Gastroesophageal sphincter (tissue), 4 donors: Measurements from ENCODE around the gene NKD1. TPM values are rescaled to one million over a fixed set of nuclear protein-coding genes. Genes with fewer than 3 reads are reported as not detected.
"Not testable (repeated sequence)": the region's sequence is repeated elsewhere in the genome, so short reads cannot be mapped to it uniquely, and the experiment has no call there.

Experiments used
- ATAC-seq: fragments of 150-250 bp; one replicate; pipeline ENCODE4 v1.9.1; 2016; ENCODE audit warnings: mild to moderate bottlenecking, moderate library complexity
- H3K27ac ChIP-seq, 4 donors: fragments of 200-600 bp; sonication (generic) in 3 of 4; 1 replicate in 3 of 4; 2 replicates in 1 of 4; pipeline ENCODE4 v1.5.1; 2016 to 2019
- H3K27me3 ChIP-seq: fragments of 200-600 bp; sonication (generic); one replicate; pipeline ENCODE4 v1.5.1; 2019
- H3K36me3 ChIP-seq, 2 donors: fragments of 200-600 bp; sonication (generic); one replicate each; pipeline ENCODE4 v1.5.1; 2019; ENCODE audit warnings: control low read depth in 1 of 2
- H3K4me1 ChIP-seq, 3 donors: fragments of 200-600 bp; sonication (generic); 1 replicate in 2 of 3; 2 replicates in 1 of 3; pipeline ENCODE4 v1.5.1; 2016 to 2019; ENCODE audit warnings: control low read depth in 2 of 3
- H3K4me3 ChIP-seq, 2 donors: fragments of 200-600 bp; sonication (generic); one replicate each; pipeline ENCODE4 v1.5.1; 2019; ENCODE audit warnings: mild to moderate bottlenecking in 1 of 2, moderate library complexity in 1 of 2
- H3K9me3 ChIP-seq, 3 donors: fragments of 200-600 bp; sonication (generic); one replicate each; pipeline ENCODE4 v1.5.1; 2017 to 2019; ENCODE audit warnings: control low read depth in 2 of 3
- EP300 ChIP-seq: sonication (generic); formaldehyde crosslinking; IDR thresholded peaks from one replicate; pipeline ENCODE4 v1.6.1; 2017; ENCODE audit warnings: antibody characterized with exemption, mild to moderate bottlenecking
- POLR2A ChIP-seq, 2 donors: fragments of 450-650 bp; IDR thresholded peaks; one replicate each; pipeline ENCODE4 v1.6.1; 2017; ENCODE audit warnings: antibody characterized with exemption in 2 of 2, mild to moderate bottlenecking in 2 of 2, moderate library complexity in 1 of 2
- POLR2AphosphoS5 ChIP-seq: sonication (generic); formaldehyde crosslinking; IDR thresholded peaks from one replicate; pipeline ENCODE4 v1.6.1; 2017; ENCODE audit warnings: antibody characterized with exemption
- WGBS, 2 donors: methylation state at CpG; one replicate each; pipeline ENCODE4 v1.1.5; 2018; ENCODE audit warnings: low coverage in 1 of 2; 5-methylcytosine and 5-hydroxymethylcytosine counted together
- total RNA-seq, 4 donors: library from RNA; depleted of rRNA; stranded (reverse); fragments of >200 nt; gene quantifications; one replicate each; pipeline ENCODE4 v1.1.0, GENCODE V29; 2016
- TF ChIP-seq, protein P1 (sequence below), 4 experiments: fragments of 200-600 bp in 2 of 4; fragments of 450-650 bp in 2 of 4; sonication (generic) in 1 of 4; IDR thresholded peaks; one replicate each; pipeline ENCODE4 v1.5.1; 2017 to 2019; ENCODE audit warnings: antibody characterized with exemption in 4 of 4, mild to moderate bottlenecking in 2 of 4, moderate library complexity in 2 of 4

The NKD1 gene
- total RNA-seq, 4 donors from 2014 or later, result 27.7 to 69.2 (median 48.7) TPM

DNA sequence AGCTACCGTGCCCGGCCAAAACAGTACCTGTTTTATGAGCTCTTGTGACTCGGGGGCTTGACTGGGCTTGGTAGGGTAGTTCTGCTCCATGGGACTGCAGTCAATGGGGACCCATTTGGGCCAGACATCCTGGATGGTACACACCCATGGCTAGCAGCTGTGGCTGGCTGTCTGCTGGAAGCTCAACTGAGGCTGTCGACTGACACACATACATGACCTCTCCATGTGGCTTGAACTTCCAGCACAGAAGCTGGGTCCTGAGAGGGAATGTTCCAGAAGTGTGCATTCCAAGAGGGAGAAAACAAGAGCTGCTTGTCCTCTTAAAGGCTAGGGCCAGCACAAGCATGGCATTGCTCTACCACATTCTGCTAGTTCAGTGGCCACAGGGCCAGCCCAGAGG is 14.9 kb upstream of the NKD1 start:
- no peak for TF ChIP-seq POLR2AphosphoS5
- TF ChIP-seq, protein P1, sequence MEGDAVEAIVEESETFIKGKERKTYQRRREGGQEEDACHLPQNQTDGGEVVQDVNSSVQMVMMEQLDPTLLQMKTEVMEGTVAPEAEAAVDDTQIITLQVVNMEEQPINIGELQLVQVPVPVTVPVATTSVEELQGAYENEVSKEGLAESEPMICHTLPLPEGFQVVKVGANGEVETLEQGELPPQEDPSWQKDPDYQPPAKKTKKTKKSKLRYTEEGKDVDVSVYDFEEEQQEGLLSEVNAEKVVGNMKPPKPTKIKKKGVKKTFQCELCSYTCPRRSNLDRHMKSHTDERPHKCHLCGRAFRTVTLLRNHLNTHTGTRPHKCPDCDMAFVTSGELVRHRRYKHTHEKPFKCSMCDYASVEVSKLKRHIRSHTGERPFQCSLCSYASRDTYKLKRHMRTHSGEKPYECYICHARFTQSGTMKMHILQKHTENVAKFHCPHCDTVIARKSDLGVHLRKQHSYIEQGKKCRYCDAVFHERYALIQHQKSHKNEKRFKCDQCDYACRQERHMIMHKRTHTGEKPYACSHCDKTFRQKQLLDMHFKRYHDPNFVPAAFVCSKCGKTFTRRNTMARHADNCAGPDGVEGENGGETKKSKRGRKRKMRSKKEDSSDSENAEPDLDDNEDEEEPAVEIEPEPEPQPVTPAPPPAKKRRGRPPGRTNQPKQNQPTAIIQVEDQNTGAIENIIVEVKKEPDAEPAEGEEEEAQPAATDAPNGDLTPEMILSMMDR (IDR thresholded peaks at IDR 0.05), result no peak
- TF ChIP-seq POLR2A (IDR thresholded peaks at IDR 0.05), result no peak
- no peak for TF ChIP-seq EP300
- Histone ChIP-seq H3K4me3 (no peak overlapping the region), H3K27ac (no peak overlapping the region), H3K36me3 (no peaks in the 10 kb centered on the region), H3K9me3 (peaks cover 0 to 24% (median 0%) of the 10 kb centered on the region in 3 donors), H3K27me3 (no peaks in the 10 kb centered on the region), H3K4me1 (no peaks in the 10 kb centered on the region)
- 90% methylated on average over 2 of the region's 4 CpGs; no CpG with 5 or more reads in 1 of the 2 donors for WGBS, 2 donors
- no peak for ATAC-seq

DNA sequence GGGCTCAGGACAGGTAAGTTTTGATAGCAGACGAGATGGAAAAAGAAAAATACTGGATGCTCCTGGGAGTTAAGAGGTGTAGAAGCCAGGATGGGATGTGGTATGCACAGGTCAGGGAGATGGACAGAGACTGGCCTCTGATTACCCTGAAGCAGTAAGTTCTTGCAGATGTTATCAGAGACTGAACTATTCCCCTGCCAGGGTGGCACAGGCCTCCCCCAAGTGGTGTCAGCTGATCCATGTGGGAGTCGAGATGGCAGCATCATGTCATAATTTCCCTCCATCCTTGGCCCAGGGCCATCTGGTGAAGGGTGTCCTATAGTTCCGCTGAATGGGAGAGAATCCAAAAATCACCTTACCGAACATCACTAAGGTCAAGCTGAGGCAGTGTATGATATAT is 14.1 kb upstream of the NKD1 start:
- H3K27ac ChIP-seq, result no peak overlapping the region
- TF ChIP-seq EP300, result no peak
- TF ChIP-seq, protein P1 (IDR thresholded peaks at IDR 0.05), result no peak
- no peak for TF ChIP-seq POLR2AphosphoS5
- TF ChIP-seq POLR2A (IDR thresholded peaks at IDR 0.05), result no peak

DNA sequence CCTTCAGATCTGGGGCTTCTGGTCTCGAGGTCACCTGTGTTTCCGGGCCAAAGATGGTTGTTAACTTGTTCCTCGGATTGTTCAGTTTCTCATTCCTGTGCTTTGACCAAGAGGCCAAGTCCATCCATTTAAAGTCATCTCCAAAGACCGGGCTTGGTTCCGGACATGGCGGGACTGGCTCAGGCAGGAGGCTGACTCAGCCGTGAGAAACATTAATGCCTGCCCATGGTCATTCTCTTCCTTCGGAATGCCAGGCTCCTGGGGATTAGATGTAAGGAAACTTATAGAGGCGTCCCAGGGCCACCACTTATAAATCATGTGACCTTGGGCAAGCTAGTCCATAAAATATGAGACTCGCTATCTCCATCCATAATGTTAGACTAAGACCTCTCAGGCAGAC is 13.6 kb upstream of the NKD1 start:
- no peaks in the 10 kb centered on the region for H3K36me3 ChIP-seq
- H3K27ac ChIP-seq, result no peak overlapping the region
- TF ChIP-seq POLR2A (IDR thresholded peaks at IDR 0.05) (no peak), POLR2AphosphoS5 (no peak), EP300 (no peak)
- TF ChIP-seq, protein P1 (IDR thresholded peaks at IDR 0.05), result no peak
- peaks cover 0 to 11% (median 0%) of the 10 kb centered on the region in 3 donors for H3K9me3 ChIP-seq
- WGBS, 2 donors, result 94 to 95% methylated on average over 4 to 8 of the region's 10 CpGs
- H3K27me3 ChIP-seq, result no peaks in the 10 kb centered on the region
- ATAC-seq, result no peak
- H3K4me3 ChIP-seq, result no peak overlapping the region
- H3K4me1 ChIP-seq, result no peaks in the 10 kb centered on the region

More for the DNA sequence above, 14.1 kb upstream of the NKD1 start:
- peaks cover 0 to 16% (median 0%) of the 10 kb centered on the region in 3 donors for H3K9me3 ChIP-seq
- H3K36me3 ChIP-seq, result no peaks in the 10 kb centered on the region
- no peak for ATAC-seq
- H3K27me3 ChIP-seq, result no peaks in the 10 kb centered on the region
- no peaks in the 10 kb centered on the region for H3K4me1 ChIP-seq
- 83 to 92% methylated on average over 4 of the region's 4 CpGs for WGBS, 2 donors
- no peak overlapping the region for H3K4me3 ChIP-seq

DNA sequence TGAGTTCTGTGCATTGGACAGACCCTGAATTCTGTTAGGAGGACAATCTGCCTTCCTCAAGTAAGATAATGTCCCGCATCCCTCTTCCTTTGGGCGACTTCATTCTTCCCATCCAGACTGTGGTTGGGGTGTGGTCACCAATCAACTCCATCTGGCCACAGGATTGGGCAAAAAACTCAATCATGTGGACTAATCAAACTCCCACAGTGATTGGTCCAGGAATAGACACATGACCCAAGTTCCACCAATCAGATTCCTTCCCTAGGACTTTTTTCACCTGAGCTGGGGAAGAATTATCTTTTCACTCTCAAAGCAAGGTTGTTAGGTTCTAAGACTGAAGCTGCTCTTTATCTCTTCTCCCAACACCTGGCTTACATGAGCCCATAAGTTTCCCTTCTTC is 13.2 kb upstream of the NKD1 start:
- 100% methylated on average over 2 of the region's 2 CpGs for WGBS, 2 donors
- H3K4me1 ChIP-seq, result no peaks in the 10 kb centered on the region
- TF ChIP-seq, protein P1 (IDR thresholded peaks at IDR 0.05), result no peak
- TF ChIP-seq POLR2A (IDR thresholded peaks at IDR 0.05), result no peak
- TF ChIP-seq POLR2AphosphoS5, result no peak
- no peak for TF ChIP-seq EP300
- H3K9me3 ChIP-seq, result peaks cover 0 to 8% (median 0%) of the 10 kb centered on the region in 3 donors
- H3K27me3 ChIP-seq, result no peaks in the 10 kb centered on the region
- ATAC-seq, result no peak
- H3K27ac ChIP-seq, result no peak overlapping the region
- H3K4me3 ChIP-seq, result no peak overlapping the region
- H3K36me3 ChIP-seq, result no peaks in the 10 kb centered on the region

DNA sequence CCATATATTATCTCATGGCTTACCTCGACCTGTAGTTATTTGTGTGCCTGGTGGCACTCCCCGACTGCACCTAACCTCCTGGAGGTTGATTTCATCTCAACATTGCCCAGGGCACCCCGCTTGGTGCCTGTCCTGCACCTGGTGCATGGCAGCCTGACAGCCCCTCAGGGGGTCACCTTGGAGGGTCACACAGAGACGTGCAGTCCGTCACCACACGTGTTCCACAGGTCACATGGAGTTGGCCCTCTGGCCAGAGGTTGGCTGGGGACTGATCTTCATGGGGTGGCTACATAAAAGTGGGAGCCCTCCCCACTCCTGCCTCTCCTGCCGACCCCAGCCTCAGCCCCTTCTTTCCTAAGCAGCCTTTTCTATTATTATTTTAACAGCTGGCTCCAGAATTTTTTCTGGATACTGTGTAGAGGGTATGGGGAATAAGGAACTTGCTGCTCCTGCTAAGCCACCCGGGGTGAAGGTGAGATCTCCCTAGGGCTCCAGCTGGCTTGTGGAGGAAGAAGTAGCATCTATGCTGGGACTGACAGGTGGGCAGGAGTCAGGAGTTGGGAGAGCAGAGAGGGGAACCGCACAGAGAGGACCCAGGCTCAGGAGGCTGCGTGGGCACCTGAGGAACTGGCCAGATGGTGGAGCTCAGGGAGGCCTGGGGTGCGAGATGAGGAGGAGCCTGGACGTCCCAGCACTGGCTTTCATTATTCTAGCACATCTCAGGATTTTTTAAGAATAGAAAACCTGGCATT is 12.5 kb upstream of the NKD1 start:
- H3K27me3 ChIP-seq, result no peaks in the 10 kb centered on the region
- no peaks in the 10 kb centered on the region for H3K36me3 ChIP-seq
- H3K4me3 ChIP-seq, result no peak overlapping the region
- TF ChIP-seq POLR2AphosphoS5 (no peak), EP300 (no peak), POLR2A (IDR thresholded peaks at IDR 0.05) (no peak)
- TF ChIP-seq, protein P1 (IDR thresholded peaks at IDR 0.05), result no peak
- 87 to 91% methylated on average over 6 of the region's 12 CpGs for WGBS, 2 donors
- no peak overlapping the region for H3K27ac ChIP-seq
- H3K4me1 ChIP-seq, result no peaks in the 10 kb centered on the region
- ATAC-seq, result no peak
- H3K9me3 ChIP-seq, result peaks cover 0 to under 1% (median 0%) of the 10 kb centered on the region in 3 donors

DNA sequence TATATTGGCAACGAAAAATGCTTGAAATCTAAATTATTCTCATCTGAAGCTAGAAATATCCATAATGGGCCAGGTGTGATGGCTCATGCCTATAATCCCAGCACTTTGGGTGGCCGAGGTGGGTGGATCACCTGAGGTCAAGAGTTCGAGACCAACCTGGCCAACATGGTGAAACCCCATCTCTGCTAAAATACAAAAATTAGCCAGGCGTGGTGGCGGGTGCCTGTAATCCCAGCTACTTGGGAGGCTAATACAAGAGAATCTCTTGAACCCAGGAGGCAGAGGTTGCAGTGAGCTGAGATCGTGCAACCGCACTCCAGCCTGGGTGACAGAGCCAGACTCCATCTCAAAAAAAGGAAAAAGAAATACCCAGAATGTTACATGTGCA is 11.9 kb upstream of the NKD1 start:
- WGBS, 2 donors, result 69 to 85% methylated on average over 3 to 5 of the region's 7 CpGs
- not testable (repeated sequence) for H3K36me3 ChIP-seq, H3K27me3 ChIP-seq, H3K4me1 ChIP-seq, ATAC-seq, H3K27ac ChIP-seq, H3K9me3 ChIP-seq, H3K4me3 ChIP-seq
